ENCODE measurements around the gene CEPT1. TPM values are rescaled to one million over a fixed set of nuclear protein-coding genes. Genes with fewer than 3 reads are reported as not detected.
"Not testable (repeated sequence)": the region's sequence is repeated elsewhere in the genome, so short reads cannot be mapped to it uniquely, and the experiment has no call there.

CEPT1 gene
- total RNA-seq, 1 donor from 2014 or later: 26.6 TPM

GRCh38 chr1:111205714-111206050, 65.7 kb downstream of the CEPT1 start:
- DNase-seq (ENCODE audit: low spot score) (no peak), ATAC-seq (no peak)

DNA sequence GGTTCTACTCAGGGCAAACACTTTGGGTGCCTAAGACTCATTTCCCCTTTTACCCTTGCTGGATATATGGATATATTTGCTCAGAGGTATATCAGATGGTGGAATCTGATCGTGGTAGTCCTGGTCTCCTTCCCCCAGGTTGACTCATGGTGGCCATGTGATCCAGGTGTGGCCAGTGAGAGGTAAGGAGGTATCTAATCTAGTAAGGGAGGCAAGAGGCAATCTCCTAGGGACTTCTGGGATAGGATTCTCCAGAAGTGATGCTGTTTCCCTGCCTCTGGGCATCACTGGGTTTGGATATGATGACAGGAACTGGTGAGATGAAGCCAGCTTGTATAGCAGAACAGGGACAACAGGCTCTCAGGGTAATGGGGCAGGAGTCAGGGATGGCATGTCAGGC, 68.9 kb downstream of the CEPT1 start:
- ATAC-seq (no peak), DNase-seq (ENCODE audit: low spot score) (no peak)

GRCh38 chr1:111209622-111210021, 69.6 kb downstream of the CEPT1 start:
- ATAC-seq (no peak), DNase-seq (ENCODE audit: low spot score) (no peak)

GRCh38 chr1:111211921-111212320, 71.9 kb downstream of the CEPT1 start:
- ATAC-seq: no peak
- DNase-seq (ENCODE audit: low spot score): no peak

DNA sequence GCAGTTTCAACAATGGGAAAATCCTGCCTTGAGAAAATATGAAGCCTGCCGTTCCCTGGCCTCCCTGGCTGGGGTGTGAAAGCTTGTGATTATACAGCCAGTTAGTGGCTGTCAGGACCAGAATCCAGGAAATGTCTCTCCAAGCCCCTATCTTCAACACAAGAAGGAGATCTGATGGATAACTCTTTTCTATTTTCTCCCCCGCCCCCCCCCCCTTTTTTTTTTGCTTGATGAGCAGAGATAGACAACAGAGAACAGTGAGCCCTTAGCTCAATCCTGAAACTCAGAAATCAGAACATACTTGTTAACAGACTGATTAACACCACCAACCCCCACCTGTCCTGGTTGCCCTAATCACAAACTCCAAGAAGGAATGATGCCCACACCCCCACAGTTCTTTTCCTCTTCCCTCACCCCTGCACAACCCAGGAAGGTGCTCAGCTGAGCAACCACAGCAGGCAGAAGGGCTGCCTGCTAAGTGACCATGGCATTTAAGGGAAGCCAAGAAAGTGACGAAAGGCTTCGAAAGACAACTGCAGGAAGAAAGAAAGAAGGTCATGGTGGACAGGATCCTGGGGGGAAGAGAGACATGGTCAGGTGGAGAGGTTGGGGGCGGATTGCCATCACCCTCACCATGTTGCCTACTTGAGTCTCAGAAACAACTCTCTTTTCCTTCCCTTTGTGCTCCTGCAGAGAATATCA, 72.8 kb downstream of the CEPT1 start:
- DNase-seq (ENCODE audit: low spot score) (no peak), ATAC-seq (no peak)

DNA sequence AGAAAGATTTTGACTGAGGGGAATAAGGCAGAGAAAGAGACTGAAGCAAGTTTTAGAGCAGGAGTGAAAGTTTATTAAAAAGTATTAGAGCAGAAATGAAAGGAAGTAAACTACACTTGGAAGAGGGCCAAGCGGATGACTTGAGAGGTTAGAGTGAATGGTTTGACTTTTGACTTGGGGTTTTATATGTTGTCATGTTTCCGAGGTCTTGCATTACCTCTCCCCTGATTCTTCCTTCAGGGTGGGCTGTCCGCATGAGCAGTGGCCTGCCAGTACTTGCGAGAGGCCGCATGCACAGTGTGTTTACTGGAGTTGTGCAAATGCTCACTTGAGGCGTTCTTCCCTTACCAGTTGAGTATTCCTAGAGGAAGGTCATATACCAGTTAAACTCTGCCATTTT, 73.4 kb downstream of the CEPT1 start:
- no peak for ATAC-seq
- no peak for DNase-seq (ENCODE audit: low spot score)

- no peak for DNase-seq (ENCODE audit: low spot score)
- no peak for ATAC-seq
These were observed 74.2 kb downstream of the CEPT1 start for GRCh38 chr1:111214074-111214801.

GRCh38 chr1:111214884-111215283, 74.9 kb downstream of the CEPT1 start:
- DNase-seq (ENCODE audit: low spot score): no peak
- no peak for ATAC-seq

DNA sequence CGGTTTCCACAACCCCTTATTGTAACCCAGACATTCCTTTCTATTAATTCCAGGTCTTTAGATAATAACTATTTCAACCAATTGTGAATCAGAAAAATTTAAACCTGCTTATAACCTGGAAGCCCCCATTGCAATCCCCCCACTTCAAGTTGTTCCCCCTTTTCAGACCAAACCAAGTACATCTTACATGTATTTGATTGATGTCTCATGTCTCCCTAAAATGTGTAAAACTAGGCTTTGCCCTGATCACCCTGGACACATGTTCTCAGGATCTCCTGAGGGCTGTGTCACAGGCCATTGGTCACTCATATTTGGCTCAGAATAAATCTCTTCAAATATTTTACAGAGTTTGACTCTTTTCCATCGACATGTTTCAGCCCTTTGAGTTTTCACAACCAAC, 75.3 kb downstream of the CEPT1 start:
- not testable (repeated sequence) for ATAC-seq; DNase-seq (ENCODE audit: low spot score)

GRCh38 chr1:111216751-111217150, 76.7 kb downstream of the CEPT1 start:
- ATAC-seq (no peak), DNase-seq (ENCODE audit: low spot score) (no peak)

GRCh38 chr1:111217183-111217910, 77.3 kb downstream of the CEPT1 start:
- DNase-seq (ENCODE audit: low spot score) (no peak), ATAC-seq (no peak)

DNA sequence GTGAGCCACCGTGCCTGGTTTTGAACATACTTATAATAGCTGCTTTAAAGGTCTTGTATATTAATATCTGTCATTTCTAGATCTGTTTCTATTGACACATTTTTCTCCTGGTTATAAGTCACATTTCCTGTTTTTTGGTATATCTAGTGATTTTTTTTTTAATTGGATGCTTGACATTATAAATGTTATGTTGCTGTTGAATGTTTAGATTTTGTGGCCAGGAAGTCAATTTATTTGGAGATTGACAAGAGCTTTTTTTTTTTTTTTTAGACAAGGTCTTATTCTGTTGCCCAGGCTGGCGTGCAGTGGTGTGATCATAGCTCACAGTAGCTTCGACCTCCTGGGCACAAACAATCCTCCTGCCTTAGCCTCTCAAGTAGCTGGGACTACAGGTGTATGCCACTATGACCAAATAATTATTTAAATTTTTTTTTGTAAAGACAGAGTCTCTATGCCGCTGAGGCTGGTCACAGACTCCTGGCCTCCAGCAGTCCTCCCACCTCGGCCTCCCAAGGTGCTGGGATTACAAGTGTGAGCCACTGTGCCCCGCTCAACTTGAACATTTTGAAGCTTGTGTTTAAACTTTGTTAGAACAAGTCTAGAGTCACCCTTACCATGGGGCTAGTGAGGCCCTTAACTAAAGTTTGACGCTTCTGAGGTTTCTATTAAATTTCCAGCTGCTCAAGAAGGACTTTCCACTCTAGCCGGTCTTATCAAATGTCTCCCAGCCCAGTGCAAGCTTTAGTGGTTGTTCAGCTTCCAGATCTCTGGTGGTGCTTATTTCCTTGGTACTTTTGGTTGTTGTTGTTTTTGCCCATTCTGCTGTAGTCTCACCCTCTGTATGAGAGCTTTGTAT, 78.9 kb downstream of the CEPT1 start:
- ATAC-seq (no peak), DNase-seq (ENCODE audit: low spot score) (no peak)

GRCh38 chr1:111219557-111220286, 79.7 kb downstream of the CEPT1 start:
- DNase-seq (ENCODE audit: low spot score) (no peak), ATAC-seq (no peak)

DNA sequence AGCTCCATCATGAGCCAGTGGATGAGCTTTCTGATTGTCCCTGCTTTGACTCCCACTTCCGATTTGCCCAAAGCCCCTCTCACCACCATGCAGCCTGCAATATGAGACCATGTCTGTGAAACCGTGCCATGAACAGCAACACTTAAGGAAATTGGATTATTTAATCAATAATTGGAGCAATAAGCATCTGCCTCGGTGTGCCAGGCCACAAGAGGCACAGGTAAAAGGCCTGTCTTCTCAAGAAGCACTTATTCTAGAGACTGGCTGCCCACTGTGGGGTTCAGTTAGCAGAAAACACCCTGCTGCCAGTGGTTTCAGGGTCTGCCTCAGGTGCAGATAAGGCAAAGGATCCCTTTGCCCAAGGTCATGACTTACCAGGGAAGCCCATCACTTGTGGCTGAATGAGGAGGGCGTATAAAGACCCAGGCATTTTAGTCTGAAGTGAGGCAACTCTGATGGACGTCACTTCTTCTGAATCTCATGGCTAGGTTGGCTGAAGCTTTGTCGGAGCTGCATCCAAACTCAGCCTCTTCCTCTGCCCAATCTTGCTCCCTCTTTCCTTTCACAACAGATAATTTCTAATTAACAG, 80.4 kb downstream of the CEPT1 start:
- no peak for ATAC-seq
- no peak for DNase-seq (ENCODE audit: low spot score)

GRCh38 chr1:111221276-111221632, 81.2 kb downstream of the CEPT1 start:
- no peak for DNase-seq (ENCODE audit: low spot score)
- ATAC-seq: no peak

- ATAC-seq: peak; percentile 7
- no peak for DNase-seq (ENCODE audit: low spot score)
These were observed 81.7 kb downstream of the CEPT1 start for GRCh38 chr1:111221633-111222291.

DNA sequence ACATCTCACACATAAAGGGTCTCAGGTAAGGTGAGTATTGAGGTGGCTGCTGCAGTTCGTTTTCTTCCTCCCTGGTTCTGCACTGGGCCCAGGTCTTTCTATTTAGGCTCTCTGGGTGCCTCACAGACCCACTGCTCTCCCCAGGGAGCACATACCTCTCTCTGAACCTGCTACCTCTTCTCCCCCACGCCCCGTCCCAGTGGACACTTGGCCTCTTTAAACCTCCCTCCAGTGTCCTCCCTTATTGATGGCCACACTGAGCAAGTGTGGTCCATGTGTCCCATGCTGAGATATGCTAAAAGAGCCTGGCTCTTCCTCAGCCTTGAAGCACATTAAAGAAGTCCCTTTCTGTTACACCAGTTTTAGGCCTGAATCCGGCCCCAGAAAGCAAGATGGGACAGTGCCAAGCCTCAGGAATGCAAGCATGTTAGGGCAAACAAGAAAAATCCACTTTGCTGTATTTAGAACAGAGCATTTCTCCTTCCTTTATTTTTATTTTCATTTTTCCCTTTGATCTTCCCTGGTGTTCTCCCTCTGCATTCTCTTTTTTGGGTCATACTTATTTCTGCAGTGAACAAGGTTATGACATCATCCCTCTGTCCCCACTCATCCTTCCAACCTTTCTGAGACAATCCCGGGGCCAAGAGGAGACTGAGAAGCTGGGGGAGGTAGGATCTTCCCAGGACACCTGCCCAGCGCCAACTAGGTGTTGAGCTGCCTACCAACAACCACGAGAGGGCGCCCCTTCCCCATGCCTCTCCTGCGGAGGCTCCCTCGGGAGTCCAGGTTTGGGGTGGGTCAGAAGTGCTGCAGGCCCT, 82.5 kb downstream of the CEPT1 start:
- peak; percentile 99 for ATAC-seq
- peak; percentile 75 for DNase-seq (ENCODE audit: low spot score)

DNA sequence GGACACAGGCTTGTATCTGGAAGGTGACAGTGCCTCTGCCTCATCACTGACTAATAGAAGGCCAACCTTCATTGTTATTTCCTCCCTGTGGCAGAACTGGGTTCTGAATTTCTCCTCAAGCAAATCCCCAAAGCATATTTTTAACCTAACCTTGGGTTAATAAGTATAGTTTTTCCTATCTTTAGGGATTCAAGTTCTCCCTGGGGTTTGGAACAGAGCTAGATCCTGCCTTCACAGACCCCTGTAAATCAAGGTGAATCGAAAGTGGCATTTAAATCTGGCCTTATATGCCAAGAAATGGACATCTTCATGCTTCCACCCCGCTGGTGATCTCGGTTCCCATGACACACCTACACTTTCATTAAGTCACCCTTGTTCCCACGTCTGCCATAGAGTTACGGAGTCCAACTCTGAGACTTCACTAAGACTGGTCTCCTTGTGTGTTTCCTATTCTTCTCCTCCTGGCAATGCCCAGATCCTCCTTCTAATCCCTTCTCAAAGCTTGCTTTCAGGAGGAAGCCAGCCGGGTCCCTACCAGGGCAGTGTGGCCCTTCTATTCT, 83.2 kb downstream of the CEPT1 start:
- DNase-seq (ENCODE audit: low spot score) (no peak), ATAC-seq (no peak)
